HFF-Myc (cell line): ENCODE data around the gene CNTN5.

ENCODE experiments used
- DNase-seq: peaks from one replicate; pipeline ENCODE4 v3.0.0-alpha.2; 2011; ENCODE audit warnings: low read depth; ENCODE audit errors: extremely low read depth
- H3K4me3 ChIP-seq: replicated peaks from 2 replicates; pipeline ENCODE4 v1.5.1; 2011; ENCODE audit warnings: low read depth, mild to moderate bottlenecking, control low read depth, low read length
- TF ChIP-seq, protein P1 (sequence below): IDR thresholded peaks from 2 replicates; pipeline ENCODE4 v1.5.1; 2012; ENCODE audit warnings: mild to moderate bottlenecking, low read depth, low read length, control low read depth; ENCODE audit errors: missing control alignments

The CNTN5 gene

DNA sequence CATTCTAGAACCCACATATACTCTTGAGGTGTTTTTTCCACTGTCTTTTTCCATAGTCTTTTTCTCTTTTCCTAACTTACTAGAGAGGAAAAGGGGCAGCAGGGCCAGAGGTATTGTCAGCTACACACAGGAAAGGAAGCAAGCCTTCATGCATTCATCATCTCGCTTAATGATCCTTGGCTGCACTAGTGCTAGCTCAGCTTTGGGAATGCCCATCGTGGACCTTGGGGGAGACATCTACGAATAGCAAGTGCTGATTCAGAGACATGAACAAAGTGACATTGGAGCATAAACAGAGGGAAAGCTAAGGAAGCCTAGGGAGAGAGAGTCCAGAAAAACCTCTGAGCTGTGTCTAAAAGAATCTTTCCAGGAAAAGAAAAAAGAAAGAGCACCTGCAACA is 1200.1 kb downstream of the CNTN5 start:
- TF ChIP-seq, protein P1, sequence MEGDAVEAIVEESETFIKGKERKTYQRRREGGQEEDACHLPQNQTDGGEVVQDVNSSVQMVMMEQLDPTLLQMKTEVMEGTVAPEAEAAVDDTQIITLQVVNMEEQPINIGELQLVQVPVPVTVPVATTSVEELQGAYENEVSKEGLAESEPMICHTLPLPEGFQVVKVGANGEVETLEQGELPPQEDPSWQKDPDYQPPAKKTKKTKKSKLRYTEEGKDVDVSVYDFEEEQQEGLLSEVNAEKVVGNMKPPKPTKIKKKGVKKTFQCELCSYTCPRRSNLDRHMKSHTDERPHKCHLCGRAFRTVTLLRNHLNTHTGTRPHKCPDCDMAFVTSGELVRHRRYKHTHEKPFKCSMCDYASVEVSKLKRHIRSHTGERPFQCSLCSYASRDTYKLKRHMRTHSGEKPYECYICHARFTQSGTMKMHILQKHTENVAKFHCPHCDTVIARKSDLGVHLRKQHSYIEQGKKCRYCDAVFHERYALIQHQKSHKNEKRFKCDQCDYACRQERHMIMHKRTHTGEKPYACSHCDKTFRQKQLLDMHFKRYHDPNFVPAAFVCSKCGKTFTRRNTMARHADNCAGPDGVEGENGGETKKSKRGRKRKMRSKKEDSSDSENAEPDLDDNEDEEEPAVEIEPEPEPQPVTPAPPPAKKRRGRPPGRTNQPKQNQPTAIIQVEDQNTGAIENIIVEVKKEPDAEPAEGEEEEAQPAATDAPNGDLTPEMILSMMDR = no peak
- no peak for DNase-seq
- no peak overlapping the region for H3K4me3 ChIP-seq

- DNase-seq = no peak
- TF ChIP-seq, protein P1 = no peak
- H3K4me3 ChIP-seq = no peak overlapping the region
These were observed 1201.0 kb downstream of the CNTN5 start for GRCh38 chr11:100221791-100222190.

GRCh38 chr11:100224541-100225034 is 1203.8 kb downstream of the CNTN5 start:
- no peak for DNase-seq
- TF ChIP-seq, protein P1 = no peak
- no peak overlapping the region for H3K4me3 ChIP-seq

- no peak overlapping the region for H3K4me3 ChIP-seq
- no peak for DNase-seq
- TF ChIP-seq, protein P1 = no peak
These were observed 1208.3 kb downstream of the CNTN5 start for GRCh38 chr11:100229086-100229485.

DNA sequence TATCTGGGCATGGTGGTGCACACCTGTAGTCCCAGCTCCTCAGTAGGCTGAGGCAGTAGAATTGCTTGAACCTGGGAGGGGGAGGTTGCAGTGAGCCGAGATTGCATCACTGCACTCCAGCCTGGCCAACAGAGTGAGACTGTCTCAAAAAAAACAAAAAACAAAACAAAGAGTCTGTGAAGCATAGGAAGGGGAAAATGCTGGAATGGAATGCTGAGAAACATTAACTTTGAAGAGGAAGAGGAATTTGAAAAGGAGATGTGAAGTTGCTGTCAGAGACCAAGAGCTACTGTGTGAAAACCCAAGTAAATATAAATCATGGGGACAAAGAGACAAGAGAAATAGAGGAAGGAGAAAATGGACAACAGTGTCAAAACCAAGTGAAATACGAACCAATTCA is 1211.3 kb downstream of the CNTN5 start:
- no peak overlapping the region for H3K4me3 ChIP-seq
- DNase-seq = no peak

GRCh38 chr11:100235085-100235484 is 1214.3 kb downstream of the CNTN5 start:
- TF ChIP-seq, protein P1 = no peak
- no peak overlapping the region for H3K4me3 ChIP-seq
- DNase-seq = no peak

More for the DNA sequence above, 1211.3 kb downstream of the CNTN5 start:
- TF ChIP-seq, protein P1 = no peak

GRCh38 chr11:100240025-100240539 is 1219.3 kb downstream of the CNTN5 start:
- TF ChIP-seq, protein P1 = no peak
- no peak overlapping the region for H3K4me3 ChIP-seq
- DNase-seq = no peak
